WTC11 (cell line): ENCODE results near the gene HLA-A. TPM values are rescaled to one million over a fixed set of nuclear protein-coding genes. Genes with fewer than 3 reads are reported as not detected.
A peak's percentile ranks its signal among the peaks of the same experiment; 100 is the strongest.

Source experiments
- ATAC-seq: fragments of 200-7000 bp; cut with Tn5 transposase; 2 replicates; pipeline ENCODE4 v1.10.0; 2021; ENCODE audit warnings: mild to moderate bottlenecking, moderate library complexity
- CTCF ChIA-PET: fragments of 300-600 bp; sonication (Branson Sonifier 250); formaldehyde crosslinking; loops from one replicate; lab custom pipeline; 2021; ENCODE audit warnings: antibody characterized with exemption; lab: Charles Lee
- POLR2A ChIA-PET: fragments of 350-600 bp; sonication (Branson Sonifier 250); formaldehyde crosslinking; loops from one replicate; lab custom pipeline; 2021; ENCODE audit warnings: antibody characterized with exemption; lab: Charles Lee
- DNase-seq: peaks from one replicate; pipeline ENCODE4 v3.0.0; 2021; ENCODE audit warnings: low spot score
- H3K27ac Mint-ChIP-seq: 2 replicates; pipeline ENCODE4 v1.8.0; 2021; ENCODE audit warnings: mixed read lengths
- H3K27me3 Mint-ChIP-seq: 2 replicates; pipeline ENCODE4 v1.8.0; 2021; ENCODE audit warnings: low read depth, mild to moderate bottlenecking, moderate library complexity, mixed read lengths
- H3K36me3 Mint-ChIP-seq: 2 replicates; pipeline ENCODE4 v1.8.0; 2021; ENCODE audit warnings: mixed read lengths
- H3K4me1 Mint-ChIP-seq: 2 replicates; pipeline ENCODE4 v1.8.0; 2022; ENCODE audit warnings: mixed read lengths
- H3K4me3 Mint-ChIP-seq: 2 replicates; pipeline ENCODE4 v1.8.0; 2021; ENCODE audit warnings: mild to moderate bottlenecking, moderate library complexity, mixed read lengths
- H3K9me3 Mint-ChIP-seq: 2 replicates; pipeline ENCODE4 v1.8.0; 2021; ENCODE audit warnings: mixed read lengths
- CBFB ChIP-seq: sonication (generic); formaldehyde crosslinking; IDR thresholded peaks from 2 replicates; pipeline ENCODE4 v1.8.1; 2022; ENCODE audit warnings: mild to moderate bottlenecking, low read depth, missing genetic modification reagents
- FOXJ3 ChIP-seq: sonication (generic); formaldehyde crosslinking; IDR thresholded peaks from 2 replicates; pipeline ENCODE4 v1.9.0; 2021; ENCODE audit warnings: missing genetic modification reagents, mild to moderate bottlenecking, borderline replicate concordance
- GTF2I ChIP-seq: fragments of 250-450 bp; sonication (Bioruptor Pico); conservative IDR thresholded peaks from 2 replicates; pipeline ENCODE4 v1.4.0; 2021; ENCODE audit warnings: mild to moderate bottlenecking
- MXD4 ChIP-seq: fragments of 250-450 bp; sonication (Bioruptor Pico); IDR thresholded peaks from 2 replicates; pipeline ENCODE4 v1.8.0; 2021; ENCODE audit warnings: mild to moderate bottlenecking, moderate library complexity, borderline replicate concordance
- NFYB ChIP-seq: sonication (generic); formaldehyde crosslinking; conservative IDR thresholded peaks from 2 replicates; pipeline ENCODE4 v1.8.0; 2022; ENCODE audit warnings: low read depth, missing genetic modification reagents
- NR2C2 ChIP-seq: sonication (generic); formaldehyde crosslinking; IDR thresholded peaks from 2 replicates; pipeline ENCODE4 v1.8.0; 2022; ENCODE audit warnings: mild to moderate bottlenecking, missing genetic modification reagents
- SMAD3 ChIP-seq: sonication (generic); formaldehyde crosslinking; IDR thresholded peaks from 2 replicates; pipeline ENCODE4 v1.8.0; 2022; ENCODE audit warnings: missing genetic modification reagents, mild to moderate bottlenecking, borderline replicate concordance
- SOX15 ChIP-seq: fragments of 250-450 bp; sonication (Bioruptor Pico); IDR thresholded peaks from 2 replicates; pipeline ENCODE4 v1.9.0; 2021; ENCODE audit warnings: mild to moderate bottlenecking
- SP1 ChIP-seq: sonication (generic); formaldehyde crosslinking; conservative IDR thresholded peaks from 2 replicates; pipeline ENCODE4 v1.8.1; 2022; ENCODE audit warnings: missing genetic modification reagents
- ZNF138 ChIP-seq: sonication (generic); formaldehyde crosslinking; conservative IDR thresholded peaks from 2 replicates; pipeline ENCODE4 v1.8.1; 2022; ENCODE audit warnings: mild to moderate bottlenecking, moderate library complexity, missing genetic modification reagents
- ZNF263 ChIP-seq: sonication (generic); formaldehyde crosslinking; IDR thresholded peaks from 2 replicates; pipeline ENCODE4 v1.8.1; 2022; ENCODE audit warnings: low read depth, mild to moderate bottlenecking, moderate library complexity, missing genetic modification reagents
- ZNF396 ChIP-seq: fragments of 250-450 bp; sonication (Bioruptor Pico); IDR thresholded peaks from 2 replicates; pipeline ENCODE4 v1.8.0; 2021; ENCODE audit warnings: mild to moderate bottlenecking, moderate library complexity, borderline replicate concordance
- ZNF416 ChIP-seq: fragments of 250-450 bp; sonication (Bioruptor Pico); IDR thresholded peaks from 2 replicates; pipeline ENCODE4 v1.9.0; 2021; ENCODE audit warnings: mild to moderate bottlenecking, inconsistent platforms
- total RNA-seq: library from RNA; stranded (reverse); gene quantifications from 3 replicates; pipeline ENCODE4 v1.2.3, GENCODE V29; 2021
- TF ChIP-seq, protein P1 (sequence below): sonication (generic); formaldehyde crosslinking; IDR thresholded peaks from 2 replicates; pipeline ENCODE4 v1.8.1; 2022; ENCODE audit warnings: mild to moderate bottlenecking, missing genetic modification reagents, moderate library complexity, borderline replicate concordance
- TF ChIP-seq, protein P2 (sequence below): sonication (generic); formaldehyde crosslinking; IDR thresholded peaks from 2 replicates; pipeline ENCODE4 v1.8.0; 2023; ENCODE audit warnings: missing genetic modification reagents, mild to moderate bottlenecking, borderline replicate concordance
- TF ChIP-seq, protein P3 (sequence below): fragments of 200-600 bp; IDR thresholded peaks from 2 replicates; pipeline ENCODE4 v1.8.0; 2022; ENCODE audit warnings: antibody characterized with exemption
- TF ChIP-seq, protein P4 (sequence below): sonication (generic); formaldehyde crosslinking; IDR thresholded peaks from 2 replicates; pipeline ENCODE4 v1.8.1; 2022; ENCODE audit warnings: low read depth, missing genetic modification reagents, borderline replicate concordance
- TF ChIP-seq, protein P5 (sequence below): fragments of 250-450 bp; sonication (Bioruptor Pico); conservative IDR thresholded peaks from 2 replicates; pipeline ENCODE4 v1.9.0; 2021; ENCODE audit warnings: mild to moderate bottlenecking
- TF ChIP-seq, protein P6 (sequence below): sonication (generic); formaldehyde crosslinking; IDR thresholded peaks from 2 replicates; pipeline ENCODE4 v1.8.1; 2023; ENCODE audit warnings: mild to moderate bottlenecking, moderate library complexity, missing genetic modification reagents

Gene HLA-A
- total RNA-seq, 1 experiment from 2014 or later = 93.2 TPM

DNA sequence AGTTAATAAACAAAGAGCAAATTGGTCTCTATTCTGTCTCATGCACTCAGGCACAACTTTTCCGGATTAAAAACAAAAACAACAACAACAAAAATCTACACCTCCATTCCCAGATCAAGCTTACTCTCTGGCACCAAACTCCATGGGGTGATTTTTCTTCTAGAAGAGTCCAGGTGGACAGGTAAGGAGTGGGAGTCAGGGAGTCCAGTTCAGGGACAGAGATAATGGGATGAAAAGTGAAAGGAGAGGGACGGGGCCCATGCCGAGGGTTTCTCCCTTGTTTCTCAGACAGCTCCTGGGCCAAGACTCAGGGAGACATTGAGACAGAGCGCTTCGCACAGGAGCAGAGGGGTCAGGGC lies 437 bp upstream of the HLA-A start:
- Mint-ChIP-seq H3K27me3 (peaks cover 65% of the 10 kb centered on the region), H3K36me3 (peaks cover 30% of the 10 kb centered on the region), H3K4me3 (peak overlapping the region; percentile 92), H3K27ac (no peak overlapping the region), H3K4me1 (peaks cover 22% of the 10 kb centered on the region), H3K9me3 (peaks cover 14% of the 10 kb centered on the region)
- TF ChIP-seq, protein P1, sequence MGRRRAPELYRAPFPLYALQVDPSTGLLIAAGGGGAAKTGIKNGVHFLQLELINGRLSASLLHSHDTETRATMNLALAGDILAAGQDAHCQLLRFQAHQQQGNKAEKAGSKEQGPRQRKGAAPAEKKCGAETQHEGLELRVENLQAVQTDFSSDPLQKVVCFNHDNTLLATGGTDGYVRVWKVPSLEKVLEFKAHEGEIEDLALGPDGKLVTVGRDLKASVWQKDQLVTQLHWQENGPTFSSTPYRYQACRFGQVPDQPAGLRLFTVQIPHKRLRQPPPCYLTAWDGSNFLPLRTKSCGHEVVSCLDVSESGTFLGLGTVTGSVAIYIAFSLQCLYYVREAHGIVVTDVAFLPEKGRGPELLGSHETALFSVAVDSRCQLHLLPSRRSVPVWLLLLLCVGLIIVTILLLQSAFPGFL = no peak
- no peak for TF ChIP-seq ZNF416 (CRISPR knock-in tag)
- TF ChIP-seq CBFB (CRISPR knock-in tag) = no peak
- no peak for TF ChIP-seq MXD4
- no peak for TF ChIP-seq NR2C2 (CRISPR knock-in tag)
- no peak for TF ChIP-seq ZNF263
- TF ChIP-seq SOX15 (CRISPR knock-in tag) = no peak
- TF ChIP-seq ZNF138 (CRISPR knock-in tag) = no peak
- TF ChIP-seq, protein P2, sequence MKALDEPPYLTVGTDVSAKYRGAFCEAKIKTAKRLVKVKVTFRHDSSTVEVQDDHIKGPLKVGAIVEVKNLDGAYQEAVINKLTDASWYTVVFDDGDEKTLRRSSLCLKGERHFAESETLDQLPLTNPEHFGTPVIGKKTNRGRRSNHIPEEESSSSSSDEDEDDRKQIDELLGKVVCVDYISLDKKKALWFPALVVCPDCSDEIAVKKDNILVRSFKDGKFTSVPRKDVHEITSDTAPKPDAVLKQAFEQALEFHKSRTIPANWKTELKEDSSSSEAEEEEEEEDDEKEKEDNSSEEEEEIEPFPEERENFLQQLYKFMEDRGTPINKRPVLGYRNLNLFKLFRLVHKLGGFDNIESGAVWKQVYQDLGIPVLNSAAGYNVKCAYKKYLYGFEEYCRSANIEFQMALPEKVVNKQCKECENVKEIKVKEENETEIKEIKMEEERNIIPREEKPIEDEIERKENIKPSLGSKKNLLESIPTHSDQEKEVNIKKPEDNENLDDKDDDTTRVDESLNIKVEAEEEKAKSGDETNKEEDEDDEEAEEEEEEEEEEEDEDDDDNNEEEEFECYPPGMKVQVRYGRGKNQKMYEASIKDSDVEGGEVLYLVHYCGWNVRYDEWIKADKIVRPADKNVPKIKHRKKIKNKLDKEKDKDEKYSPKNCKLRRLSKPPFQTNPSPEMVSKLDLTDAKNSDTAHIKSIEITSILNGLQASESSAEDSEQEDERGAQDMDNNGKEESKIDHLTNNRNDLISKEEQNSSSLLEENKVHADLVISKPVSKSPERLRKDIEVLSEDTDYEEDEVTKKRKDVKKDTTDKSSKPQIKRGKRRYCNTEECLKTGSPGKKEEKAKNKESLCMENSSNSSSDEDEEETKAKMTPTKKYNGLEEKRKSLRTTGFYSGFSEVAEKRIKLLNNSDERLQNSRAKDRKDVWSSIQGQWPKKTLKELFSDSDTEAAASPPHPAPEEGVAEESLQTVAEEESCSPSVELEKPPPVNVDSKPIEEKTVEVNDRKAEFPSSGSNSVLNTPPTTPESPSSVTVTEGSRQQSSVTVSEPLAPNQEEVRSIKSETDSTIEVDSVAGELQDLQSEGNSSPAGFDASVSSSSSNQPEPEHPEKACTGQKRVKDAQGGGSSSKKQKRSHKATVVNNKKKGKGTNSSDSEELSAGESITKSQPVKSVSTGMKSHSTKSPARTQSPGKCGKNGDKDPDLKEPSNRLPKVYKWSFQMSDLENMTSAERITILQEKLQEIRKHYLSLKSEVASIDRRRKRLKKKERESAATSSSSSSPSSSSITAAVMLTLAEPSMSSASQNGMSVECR (CRISPR knock-in tag) = no peak
- TF ChIP-seq FOXJ3 = no peak
- TF ChIP-seq, protein P3, sequence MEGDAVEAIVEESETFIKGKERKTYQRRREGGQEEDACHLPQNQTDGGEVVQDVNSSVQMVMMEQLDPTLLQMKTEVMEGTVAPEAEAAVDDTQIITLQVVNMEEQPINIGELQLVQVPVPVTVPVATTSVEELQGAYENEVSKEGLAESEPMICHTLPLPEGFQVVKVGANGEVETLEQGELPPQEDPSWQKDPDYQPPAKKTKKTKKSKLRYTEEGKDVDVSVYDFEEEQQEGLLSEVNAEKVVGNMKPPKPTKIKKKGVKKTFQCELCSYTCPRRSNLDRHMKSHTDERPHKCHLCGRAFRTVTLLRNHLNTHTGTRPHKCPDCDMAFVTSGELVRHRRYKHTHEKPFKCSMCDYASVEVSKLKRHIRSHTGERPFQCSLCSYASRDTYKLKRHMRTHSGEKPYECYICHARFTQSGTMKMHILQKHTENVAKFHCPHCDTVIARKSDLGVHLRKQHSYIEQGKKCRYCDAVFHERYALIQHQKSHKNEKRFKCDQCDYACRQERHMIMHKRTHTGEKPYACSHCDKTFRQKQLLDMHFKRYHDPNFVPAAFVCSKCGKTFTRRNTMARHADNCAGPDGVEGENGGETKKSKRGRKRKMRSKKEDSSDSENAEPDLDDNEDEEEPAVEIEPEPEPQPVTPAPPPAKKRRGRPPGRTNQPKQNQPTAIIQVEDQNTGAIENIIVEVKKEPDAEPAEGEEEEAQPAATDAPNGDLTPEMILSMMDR = no peak
- TF ChIP-seq, protein P4, sequence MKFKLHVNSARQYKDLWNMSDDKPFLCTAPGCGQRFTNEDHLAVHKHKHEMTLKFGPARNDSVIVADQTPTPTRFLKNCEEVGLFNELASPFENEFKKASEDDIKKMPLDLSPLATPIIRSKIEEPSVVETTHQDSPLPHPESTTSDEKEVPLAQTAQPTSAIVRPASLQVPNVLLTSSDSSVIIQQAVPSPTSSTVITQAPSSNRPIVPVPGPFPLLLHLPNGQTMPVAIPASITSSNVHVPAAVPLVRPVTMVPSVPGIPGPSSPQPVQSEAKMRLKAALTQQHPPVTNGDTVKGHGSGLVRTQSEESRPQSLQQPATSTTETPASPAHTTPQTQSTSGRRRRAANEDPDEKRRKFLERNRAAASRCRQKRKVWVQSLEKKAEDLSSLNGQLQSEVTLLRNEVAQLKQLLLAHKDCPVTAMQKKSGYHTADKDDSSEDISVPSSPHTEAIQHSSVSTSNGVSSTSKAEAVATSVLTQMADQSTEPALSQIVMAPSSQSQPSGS (CRISPR knock-in tag) = no peak
- TF ChIP-seq NFYB = no peak
- no peak for TF ChIP-seq GTF2I
- ChIA-PET CTCF (no interaction called here), POLR2A (no interaction called here)
- DNase-seq = no peak
- no peak for ATAC-seq

DNA sequence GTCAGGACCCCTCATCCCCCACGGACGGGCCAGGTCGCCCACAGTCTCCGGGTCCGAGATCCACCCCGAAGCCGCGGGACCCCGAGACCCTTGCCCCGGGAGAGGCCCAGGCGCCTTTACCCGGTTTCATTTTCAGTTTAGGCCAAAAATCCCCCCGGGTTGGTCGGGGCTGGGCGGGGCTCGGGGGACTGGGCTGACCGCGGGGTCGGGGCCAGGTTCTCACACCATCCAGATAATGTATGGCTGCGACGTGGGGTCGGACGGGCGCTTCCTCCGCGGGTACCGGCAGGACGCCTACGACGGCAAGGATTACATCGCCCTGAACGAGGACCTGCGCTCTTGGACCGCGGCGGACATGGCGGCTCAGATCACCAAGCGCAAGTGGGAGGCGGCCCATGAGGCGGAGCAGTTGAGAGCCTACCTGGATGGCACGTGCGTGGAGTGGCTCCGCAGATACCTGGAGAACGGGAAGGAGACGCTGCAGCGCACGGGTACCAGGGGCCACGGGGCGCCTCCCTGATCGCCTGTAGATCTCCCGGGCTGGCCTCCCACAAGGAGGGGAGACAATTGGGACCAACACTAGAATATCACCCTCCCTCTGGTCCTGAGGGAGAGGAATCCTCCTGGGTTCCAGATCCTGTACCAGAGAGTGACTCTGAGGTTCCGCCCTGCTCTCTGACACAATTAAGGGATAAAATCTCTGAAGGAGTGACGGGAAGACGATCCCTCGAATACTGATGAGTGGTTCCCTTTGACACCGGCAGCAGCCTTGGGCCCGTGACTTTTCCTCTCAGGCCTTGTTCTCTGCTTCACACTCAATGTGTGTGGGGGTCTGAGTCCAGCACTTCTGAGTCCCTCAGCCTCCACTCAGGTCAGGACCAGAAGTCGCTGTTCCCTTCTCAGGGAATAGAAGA lies 978 bp downstream of the HLA-A start:
- peaks cover 56% of the 10 kb centered on the region for H3K27me3 Mint-ChIP-seq
- no peak overlapping the region for H3K27ac Mint-ChIP-seq
- no peak for DNase-seq
- peaks cover 20% of the 10 kb centered on the region for H3K4me1 Mint-ChIP-seq
- ChIA-PET POLR2A (no interaction called here), CTCF (no interaction called here)
- H3K4me3 Mint-ChIP-seq = peak overlapping the region; percentile 92
- no peaks in the 10 kb centered on the region for H3K9me3 Mint-ChIP-seq
- no peak for ATAC-seq
- peaks cover 25% of the 10 kb centered on the region for H3K36me3 Mint-ChIP-seq
- TF ChIP-seq, protein P5, sequence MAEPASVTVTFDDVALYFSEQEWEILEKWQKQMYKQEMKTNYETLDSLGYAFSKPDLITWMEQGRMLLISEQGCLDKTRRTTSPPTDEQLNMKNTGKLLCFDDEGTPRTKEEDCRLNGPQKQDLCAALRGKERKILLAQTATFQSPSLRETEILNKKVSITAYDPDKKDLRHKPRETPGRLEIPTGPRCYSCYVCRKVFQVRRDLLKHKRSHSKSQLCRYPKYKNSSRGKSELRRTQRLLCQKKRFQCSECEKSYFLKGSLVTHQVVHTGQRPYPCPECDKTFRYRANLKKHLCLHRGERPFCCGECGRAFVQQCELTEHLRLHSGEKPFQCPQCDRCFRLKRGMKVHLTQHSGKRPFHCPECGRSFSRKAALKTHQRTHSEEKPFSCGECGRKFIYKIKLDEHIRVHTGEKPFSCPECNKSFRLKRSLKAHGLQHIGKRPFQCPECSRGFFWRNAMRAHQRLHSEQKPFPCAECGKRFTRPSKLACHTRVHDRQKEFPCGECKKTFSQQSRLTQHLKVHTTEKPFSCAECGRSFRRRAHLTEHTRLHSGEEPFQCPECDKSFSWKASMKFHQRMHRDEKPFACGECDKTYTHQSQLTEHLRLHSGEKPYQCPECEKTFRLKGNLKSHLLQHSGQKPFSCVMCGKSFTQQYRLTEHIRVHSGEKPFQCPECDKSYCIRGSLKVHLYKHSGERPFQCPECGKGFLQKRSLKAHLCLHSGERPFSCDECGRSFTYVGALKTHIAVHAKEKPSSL (CRISPR knock-in tag) = no peak
- TF ChIP-seq, protein P6, sequence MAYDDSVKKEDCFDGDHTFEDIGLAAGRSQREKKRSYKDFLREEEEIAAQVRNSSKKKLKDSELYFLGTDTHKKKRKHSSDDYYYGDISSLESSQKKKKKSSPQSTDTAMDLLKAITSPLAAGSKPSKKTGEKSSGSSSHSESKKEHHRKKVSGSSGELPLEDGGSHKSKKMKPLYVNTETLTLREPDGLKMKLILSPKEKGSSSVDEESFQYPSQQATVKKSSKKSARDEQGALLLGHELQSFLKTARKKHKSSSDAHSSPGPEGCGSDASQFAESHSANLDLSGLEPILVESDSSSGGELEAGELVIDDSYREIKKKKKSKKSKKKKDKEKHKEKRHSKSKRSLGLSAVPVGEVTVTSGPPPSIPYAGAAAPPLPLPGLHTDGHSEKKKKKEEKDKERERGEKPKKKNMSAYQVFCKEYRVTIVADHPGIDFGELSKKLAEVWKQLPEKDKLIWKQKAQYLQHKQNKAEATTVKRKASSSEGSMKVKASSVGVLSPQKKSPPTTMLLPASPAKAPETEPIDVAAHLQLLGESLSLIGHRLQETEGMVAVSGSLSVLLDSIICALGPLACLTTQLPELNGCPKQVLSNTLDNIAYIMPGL = no peak
- TF ChIP-seq SMAD3 (CRISPR knock-in tag) = no peak
- no peak for TF ChIP-seq SP1 (CRISPR knock-in tag)
- TF ChIP-seq ZNF396 (CRISPR knock-in tag) = no peak
